Left forelimb (tissue), 1 donor: ENCODE data around the gene LTC4S.
A peak's percentile ranks its signal among the peaks of the same experiment; 100 is the strongest.

Source experiments
- DNase-seq: peaks from one replicate; pipeline ENCODE4 v3.0.0-alpha.2; 2018; ENCODE audit warnings: low spot score

LTC4S gene

GRCh38 chr5:179795863-179796833 lies 2.4 kb downstream of the LTC4S start:
- peak; percentile 85 for DNase-seq

- no peak for DNase-seq
Observed at GRCh38 chr5:179796877-179797608, 3.3 kb downstream of the LTC4S start.

GRCh38 chr5:179797741-179798140 lies 4.0 kb downstream of the LTC4S start:
- no peak for DNase-seq

GRCh38 chr5:179798144-179798770 lies 4.5 kb downstream of the LTC4S start:
- no peak for DNase-seq

GRCh38 chr5:179798771-179799643 lies 5.2 kb downstream of the LTC4S start:
- no peak for DNase-seq

- DNase-seq: no peak
Observed at GRCh38 chr5:179799644-179799973, 5.8 kb downstream of the LTC4S start.

- DNase-seq: no peak
Observed at GRCh38 chr5:179800071-179800695, 6.4 kb downstream of the LTC4S start.

- DNase-seq: no peak
Observed at GRCh38 chr5:179800696-179801201, 7.0 kb downstream of the LTC4S start.

- peak; percentile 81 for DNase-seq
Observed at GRCh38 chr5:179801304-179802206, 7.8 kb downstream of the LTC4S start.

- DNase-seq: no peak
Observed at GRCh38 chr5:179802207-179802883, 8.6 kb downstream of the LTC4S start.

- DNase-seq: no peak
Observed at GRCh38 chr5:179802950-179803562, 9.3 kb downstream of the LTC4S start.

GRCh38 chr5:179803651-179804554 lies 10.1 kb downstream of the LTC4S start:
- no peak for DNase-seq

- DNase-seq: no peak
Observed at GRCh38 chr5:179804555-179804947, 10.8 kb downstream of the LTC4S start.

- DNase-seq: no peak
Observed at GRCh38 chr5:179805070-179805528, 11.3 kb downstream of the LTC4S start.

GRCh38 chr5:179805529-179806249 lies 11.9 kb downstream of the LTC4S start:
- no peak for DNase-seq

GRCh38 chr5:179806250-179807048 lies 12.7 kb downstream of the LTC4S start, which contains the start of gene MGAT4B:
MGAT4B (minus strand) TSS chr5:179806866; CDS start chr5:179806583, 283 bp downstream.
- DNase-seq: peak; percentile 88
